ENCODE measurements around the gene SNTG2. TPM values are rescaled to one million over a fixed set of nuclear protein-coding genes. Genes with fewer than 3 reads are reported as not detected.

SNTG2 gene
- total and polyA plus RNA-seq, 2 donors (not counting 1 experiment from before 2014, with no cell fraction given): 0.06 TPM; not detected in 1

DNA sequence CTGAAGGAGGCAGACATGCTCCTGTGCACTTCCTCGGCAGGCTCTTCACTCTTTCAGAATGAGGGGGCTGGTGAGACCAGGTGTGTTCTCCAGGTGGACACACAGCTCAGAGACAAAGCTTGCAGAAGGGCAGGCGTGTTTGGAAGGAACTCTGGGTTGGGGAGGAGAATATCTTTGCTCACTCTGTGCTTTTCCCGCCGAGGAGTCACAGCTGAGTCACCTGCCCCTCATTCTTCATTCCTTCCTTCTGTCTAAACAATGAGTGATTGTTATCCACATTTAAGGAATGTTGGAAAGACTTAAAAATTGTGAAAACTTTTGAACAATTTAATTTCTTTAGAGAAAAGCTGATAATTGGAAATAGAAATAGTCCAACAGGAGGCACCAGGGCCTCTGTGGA, 336.3 kb downstream of the SNTG2 start:
- no peak overlapping the region for H3K4me3 ChIP-seq (replicated peaks in 1 of 4; ENCODE audit: control extremely low read depth in 1 of 4, insufficient read depth in 1 of 4, low read depth in 3 of 4, low read length in 4 of 4)
- no peaks in the 10 kb centered on the region for H3K9me3 ChIP-seq (ENCODE audit: control insufficient read depth, insufficient read depth, low read depth, low read length)
- H3K9ac ChIP-seq (ENCODE audit: insufficient read depth, low read length): no peak overlapping the region
- H3K4me2 ChIP-seq (ENCODE audit: extremely low read depth, insufficient read depth, low read length): no peak overlapping the region
- no peak for DNase-seq (ENCODE audit: low read depth in 2 of 2)
- H3K36me3 ChIP-seq (ENCODE audit: control insufficient read depth, insufficient read depth, low read length): no peaks in the 10 kb centered on the region
- no peaks in the 10 kb centered on the region for H3K79me2 ChIP-seq (ENCODE audit: control insufficient read depth, insufficient read depth, low read length)
- no peaks in the 10 kb centered on the region for H4K20me1 ChIP-seq (ENCODE audit: control insufficient read depth, extremely low read depth, insufficient read depth, low read length)
- H2AFZ ChIP-seq (ENCODE audit: low read length): no peak overlapping the region
- H3K4me1 ChIP-seq (ENCODE audit: control insufficient read depth, extremely low read depth, insufficient read depth, low read length): no peaks in the 10 kb centered on the region
- H3K27me3 ChIP-seq (ENCODE audit: control insufficient read depth, insufficient read depth, low read length): no peaks in the 10 kb centered on the region
- no peak overlapping the region for H3K27ac ChIP-seq (ENCODE audit: insufficient read depth, low read length)
- TF ChIP-seq, protein P1, sequence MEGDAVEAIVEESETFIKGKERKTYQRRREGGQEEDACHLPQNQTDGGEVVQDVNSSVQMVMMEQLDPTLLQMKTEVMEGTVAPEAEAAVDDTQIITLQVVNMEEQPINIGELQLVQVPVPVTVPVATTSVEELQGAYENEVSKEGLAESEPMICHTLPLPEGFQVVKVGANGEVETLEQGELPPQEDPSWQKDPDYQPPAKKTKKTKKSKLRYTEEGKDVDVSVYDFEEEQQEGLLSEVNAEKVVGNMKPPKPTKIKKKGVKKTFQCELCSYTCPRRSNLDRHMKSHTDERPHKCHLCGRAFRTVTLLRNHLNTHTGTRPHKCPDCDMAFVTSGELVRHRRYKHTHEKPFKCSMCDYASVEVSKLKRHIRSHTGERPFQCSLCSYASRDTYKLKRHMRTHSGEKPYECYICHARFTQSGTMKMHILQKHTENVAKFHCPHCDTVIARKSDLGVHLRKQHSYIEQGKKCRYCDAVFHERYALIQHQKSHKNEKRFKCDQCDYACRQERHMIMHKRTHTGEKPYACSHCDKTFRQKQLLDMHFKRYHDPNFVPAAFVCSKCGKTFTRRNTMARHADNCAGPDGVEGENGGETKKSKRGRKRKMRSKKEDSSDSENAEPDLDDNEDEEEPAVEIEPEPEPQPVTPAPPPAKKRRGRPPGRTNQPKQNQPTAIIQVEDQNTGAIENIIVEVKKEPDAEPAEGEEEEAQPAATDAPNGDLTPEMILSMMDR (conservative IDR thresholded peaks at IDR 0.05 in 1 of 2, IDR thresholded peaks at IDR 0.05 in 1 of 2; ENCODE audit: low read depth in 1 of 2, low read length in 2 of 2): no peak
- no peak for TF ChIP-seq EZH2 (IDR thresholded peaks at IDR 0.05; ENCODE audit: low read length, missing control alignments)

DNA sequence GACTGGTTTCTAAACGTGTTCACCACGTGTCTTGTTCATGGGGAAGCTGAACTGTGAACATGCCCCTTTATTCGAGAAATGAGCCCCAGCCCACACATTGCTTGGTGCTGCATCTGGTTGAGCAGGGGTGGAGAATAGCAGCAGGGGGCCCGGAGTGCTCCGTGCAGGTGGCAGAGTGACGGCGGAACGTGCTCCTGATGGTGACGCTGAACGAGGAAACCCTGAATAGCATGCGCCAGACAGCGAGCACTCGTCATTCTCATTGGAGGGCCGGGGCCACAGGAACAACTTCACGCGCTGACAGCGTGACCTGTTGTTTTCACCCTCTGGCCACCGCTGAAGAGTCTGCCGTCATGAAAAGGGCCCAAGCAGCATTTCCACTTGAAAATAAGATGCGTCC, 336.8 kb downstream of the SNTG2 start:
- Histone ChIP-seq H3K4me2 (ENCODE audit: extremely low read depth, insufficient read depth, low read length) (no peak overlapping the region), H3K9me3 (ENCODE audit: control insufficient read depth, insufficient read depth, low read depth, low read length) (no peaks in the 10 kb centered on the region)

DNA sequence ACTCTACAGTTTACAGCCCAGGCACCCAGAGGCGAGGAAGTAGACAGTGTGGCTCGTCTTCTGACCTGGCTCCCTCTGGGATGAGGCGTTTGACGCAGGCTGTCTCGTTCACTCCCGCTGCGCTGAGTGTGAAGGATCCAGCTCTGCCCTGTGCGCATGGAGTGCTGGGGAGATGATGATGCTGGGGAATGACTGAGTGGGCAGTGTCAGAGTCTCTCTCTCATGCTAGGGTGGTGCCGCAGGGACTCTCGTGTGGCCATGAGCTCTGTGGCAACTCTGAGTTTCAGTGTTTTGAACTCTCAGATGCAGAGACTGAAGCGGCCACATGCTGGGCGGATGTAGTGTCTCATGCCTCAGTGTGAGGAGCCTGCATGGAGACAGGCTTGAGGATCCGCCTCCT, 344.3 kb downstream of the SNTG2 start:
- Histone ChIP-seq H3K79me2 (ENCODE audit: control insufficient read depth, insufficient read depth, low read length) (no peaks in the 10 kb centered on the region), H3K27ac (ENCODE audit: insufficient read depth, low read length) (no peak overlapping the region), H4K20me1 (ENCODE audit: control insufficient read depth, extremely low read depth, insufficient read depth, low read length) (no peaks in the 10 kb centered on the region), H3K4me3 (replicated peaks in 1 of 4; ENCODE audit: control extremely low read depth in 1 of 4, insufficient read depth in 1 of 4, low read depth in 3 of 4, low read length in 4 of 4) (no peak overlapping the region), H3K4me2 (ENCODE audit: extremely low read depth, insufficient read depth, low read length) (no peak overlapping the region), H3K4me1 (ENCODE audit: control insufficient read depth, extremely low read depth, insufficient read depth, low read length) (no peaks in the 10 kb centered on the region), H2AFZ (ENCODE audit: low read length) (no peak overlapping the region), H3K36me3 (ENCODE audit: control insufficient read depth, insufficient read depth, low read length) (no peaks in the 10 kb centered on the region), H3K9me3 (ENCODE audit: control insufficient read depth, insufficient read depth, low read depth, low read length) (no peaks in the 10 kb centered on the region), H3K27me3 (ENCODE audit: control insufficient read depth, insufficient read depth, low read length) (no peaks in the 10 kb centered on the region), H3K9ac (ENCODE audit: insufficient read depth, low read length) (no peak overlapping the region)
- DNase-seq (ENCODE audit: low read depth in 2 of 2): no peak
- TF ChIP-seq, protein P1 (conservative IDR thresholded peaks at IDR 0.05 in 1 of 2, IDR thresholded peaks at IDR 0.05 in 1 of 2; ENCODE audit: low read depth in 1 of 2, low read length in 2 of 2): no peak
- no peak for TF ChIP-seq EZH2 (IDR thresholded peaks at IDR 0.05; ENCODE audit: low read length, missing control alignments)

More for the DNA sequence above, 336.8 kb downstream of the SNTG2 start:
- H3K4me1 ChIP-seq (ENCODE audit: control insufficient read depth, extremely low read depth, insufficient read depth, low read length): no peaks in the 10 kb centered on the region
- no peak for DNase-seq (ENCODE audit: low read depth in 2 of 2)
- H3K27me3 ChIP-seq (ENCODE audit: control insufficient read depth, insufficient read depth, low read length): no peaks in the 10 kb centered on the region
- H3K79me2 ChIP-seq (ENCODE audit: control insufficient read depth, insufficient read depth, low read length): no peaks in the 10 kb centered on the region
- TF ChIP-seq EZH2 (IDR thresholded peaks at IDR 0.05; ENCODE audit: low read length, missing control alignments): no peak
- TF ChIP-seq, protein P1 (conservative IDR thresholded peaks at IDR 0.05 in 1 of 2, IDR thresholded peaks at IDR 0.05 in 1 of 2; ENCODE audit: low read depth in 1 of 2, low read length in 2 of 2): no peak
- H3K27ac ChIP-seq (ENCODE audit: insufficient read depth, low read length): no peak overlapping the region
- no peaks in the 10 kb centered on the region for H4K20me1 ChIP-seq (ENCODE audit: control insufficient read depth, extremely low read depth, insufficient read depth, low read length)
- no peaks in the 10 kb centered on the region for H3K36me3 ChIP-seq (ENCODE audit: control insufficient read depth, insufficient read depth, low read length)
- no peak overlapping the region for H3K9ac ChIP-seq (ENCODE audit: insufficient read depth, low read length)
- no peak overlapping the region for H3K4me3 ChIP-seq (replicated peaks in 1 of 4; ENCODE audit: control extremely low read depth in 1 of 4, insufficient read depth in 1 of 4, low read depth in 3 of 4, low read length in 4 of 4)
- no peak overlapping the region for H2AFZ ChIP-seq (ENCODE audit: low read length)
